ENCODE results near the gene SH3BP5. TPM values are rescaled to one million over a fixed set of nuclear protein-coding genes. Genes with fewer than 3 reads are reported as not detected.
"Not testable (repeated sequence)": the region's sequence is repeated elsewhere in the genome, so short reads cannot be mapped to it uniquely, and the experiment has no call there.

SH3BP5 gene
- total RNA-seq, 1 experiment from 2014 or later = 20.3 TPM

- BruUV-seq (replicated peaks) = no TSS peak
- DNase-seq (ENCODE audit: low spot score) = no peak
- Histone ChIP-seq H3K9me3 (ENCODE audit: low read depth, low read length, poor library complexity, severe bottlenecking) (no peaks in the 10 kb centered on the region), H3K4me3 (ENCODE audit: low read depth, low read length, poor library complexity, severe bottlenecking) (no peak overlapping the region), H3K27me3 (replicated peaks; ENCODE audit: insufficient read depth, low read depth, low read length, poor library complexity) (no peaks in the 10 kb centered on the region), H3K4me1 (ENCODE audit: insufficient read depth, low read length, poor library complexity, severe bottlenecking) (no peaks in the 10 kb centered on the region), H3K27ac (ENCODE audit: low read depth, low read length, poor library complexity, severe bottlenecking) (no peak overlapping the region), H3K36me3 (ENCODE audit: insufficient read depth, low read length, poor library complexity, severe bottlenecking) (no peaks in the 10 kb centered on the region)
- ChIA-PET CTCF (no interaction called here), POLR2A (ENCODE audit: low non-redundant PET) (no interaction called here)
- TF ChIP-seq CTCF (conservative IDR thresholded peaks at IDR 0.05; ENCODE audit: low read depth, low read length) (no peak), EZH2 (IDR thresholded peaks at IDR 0.05; ENCODE audit: borderline replicate concordance, low read depth, low read length, poor library complexity, severe bottlenecking) (no peak)
- intact Hi-C loops (cut with micrococcal nuclease; ENCODE audit: unreplicated experiment) = no loop called here
Observed at GRCh38 chr3:15368561-15369135, 36.3 kb upstream of the SH3BP5 start.

- TF ChIP-seq CTCF (conservative IDR thresholded peaks at IDR 0.05; ENCODE audit: low read depth, low read length) = no peak
- no peak for TF ChIP-seq EZH2 (IDR thresholded peaks at IDR 0.05; ENCODE audit: borderline replicate concordance, low read depth, low read length, poor library complexity, severe bottlenecking)
- no peak overlapping the region for H3K27ac ChIP-seq (ENCODE audit: low read depth, low read length, poor library complexity, severe bottlenecking)
- intact Hi-C loops (cut with micrococcal nuclease; ENCODE audit: unreplicated experiment) = no loop called here
- BruUV-seq (replicated peaks) = no TSS peak
- ChIA-PET POLR2A (ENCODE audit: low non-redundant PET) (no interaction called here), CTCF (no interaction called here)
- H3K4me3 ChIP-seq (ENCODE audit: low read depth, low read length, poor library complexity, severe bottlenecking) = no peak overlapping the region
- DNase-seq (ENCODE audit: low spot score) = no peak
- no peaks in the 10 kb centered on the region for H3K4me1 ChIP-seq (ENCODE audit: insufficient read depth, low read length, poor library complexity, severe bottlenecking)
- H3K9me3 ChIP-seq (ENCODE audit: low read depth, low read length, poor library complexity, severe bottlenecking) = no peaks in the 10 kb centered on the region
- no peaks in the 10 kb centered on the region for H3K36me3 ChIP-seq (ENCODE audit: insufficient read depth, low read length, poor library complexity, severe bottlenecking)
- no peaks in the 10 kb centered on the region for H3K27me3 ChIP-seq (replicated peaks; ENCODE audit: insufficient read depth, low read depth, low read length, poor library complexity)
Observed at GRCh38 chr3:15367059-15367458, 34.7 kb upstream of the SH3BP5 start.

GRCh38 chr3:15364078-15364477 is 31.7 kb upstream of the SH3BP5 start:
- peaks cover 14% of the 10 kb centered on the region for H3K4me1 ChIP-seq (ENCODE audit: insufficient read depth, low read length, poor library complexity, severe bottlenecking)
- intact Hi-C loops (cut with micrococcal nuclease; ENCODE audit: unreplicated experiment); POLR2A ChIA-PET (ENCODE audit: low non-redundant PET); H3K4me3 ChIP-seq (ENCODE audit: low read depth, low read length, poor library complexity, severe bottlenecking); H3K27ac ChIP-seq (ENCODE audit: low read depth, low read length, poor library complexity, severe bottlenecking); H3K27me3 ChIP-seq (replicated peaks; ENCODE audit: insufficient read depth, low read depth, low read length, poor library complexity); H3K9me3 ChIP-seq (ENCODE audit: low read depth, low read length, poor library complexity, severe bottlenecking); DNase-seq (ENCODE audit: low spot score); CTCF ChIA-PET; BruUV-seq (replicated peaks); H3K36me3 ChIP-seq (ENCODE audit: insufficient read depth, low read length, poor library complexity, severe bottlenecking): not testable (repeated sequence)

GRCh38 chr3:15361494-15362214 is 29.3 kb upstream of the SH3BP5 start:
- POLR2A ChIA-PET (ENCODE audit: low non-redundant PET) = no interaction called here

More at GRCh38 chr3:15361494-15362214, 29.3 kb upstream of the SH3BP5 start:
- intact Hi-C loops (cut with micrococcal nuclease; ENCODE audit: unreplicated experiment) = no loop called here
- BruUV-seq (replicated peaks) = no TSS peak
- Histone ChIP-seq H3K4me1 (ENCODE audit: insufficient read depth, low read length, poor library complexity, severe bottlenecking) (peaks cover 14% of the 10 kb centered on the region), H3K9me3 (ENCODE audit: low read depth, low read length, poor library complexity, severe bottlenecking) (no peaks in the 10 kb centered on the region), H3K27ac (ENCODE audit: low read depth, low read length, poor library complexity, severe bottlenecking) (no peak overlapping the region), H3K36me3 (ENCODE audit: insufficient read depth, low read length, poor library complexity, severe bottlenecking) (no peaks in the 10 kb centered on the region), H3K4me3 (ENCODE audit: low read depth, low read length, poor library complexity, severe bottlenecking) (no peak overlapping the region), H3K27me3 (replicated peaks; ENCODE audit: insufficient read depth, low read depth, low read length, poor library complexity) (no peaks in the 10 kb centered on the region)
- DNase-seq (ENCODE audit: low spot score) = no peak
- TF ChIP-seq EZH2 (IDR thresholded peaks at IDR 0.05; ENCODE audit: borderline replicate concordance, low read depth, low read length, poor library complexity, severe bottlenecking) (no peak), CTCF (conservative IDR thresholded peaks at IDR 0.05; ENCODE audit: low read depth, low read length) (no peak)
- CTCF ChIA-PET = interaction anchor here (0.7 kb wide), 1 partner anchor 28 kb away, joined by 4 read pairs; no protein-coding TSS in a partner anchor
